BJ (cell line): ENCODE results near the gene COX7A1. TPM values are rescaled to one million over a fixed set of nuclear protein-coding genes. Genes with fewer than 3 reads are reported as not detected.

ENCODE experiments used
- CTCF ChIA-PET: fragments of 350-600 bp; formaldehyde crosslinking; extraction: SDS; loops from one replicate; lab custom pipeline; 2021; ENCODE audit warnings: antibody characterized with exemption, inconsistent platforms; lab: Yijun Ruan, JAX
- POLR2A ChIA-PET: fragments of 300-600 bp; sonication (Branson Sonifier 250); formaldehyde crosslinking; extraction: SDS; loops from one replicate; lab custom pipeline; 2021; ENCODE audit warnings: antibody characterized with exemption; lab: Charles Lee
- DNase-seq: peaks from one replicate; pipeline ENCODE4 v3.0.0-alpha.2; 2011; ENCODE audit warnings: low read depth
- H3K27me3 ChIP-seq: 2 replicates; pipeline ENCODE4 v1.6.0; 2011; ENCODE audit warnings: low read length; ENCODE audit not compliant: control insufficient read depth, insufficient read depth
- H3K36me3 ChIP-seq: 2 replicates; pipeline ENCODE4 v1.5.1; 2011; ENCODE audit warnings: low read length; ENCODE audit not compliant: control insufficient read depth, insufficient read depth
- H3K4me3 ChIP-seq: 2 replicates; pipeline ENCODE4 v1.5.1; 2011; ENCODE audit warnings: low read depth, mild to moderate bottlenecking, control low read depth, low read length
- CTCF ChIP-seq: IDR thresholded peaks from 2 replicates; pipeline ENCODE4 v1.5.1; 2011; ENCODE audit warnings: low read depth, mild to moderate bottlenecking, control low read depth, inconsistent platforms, low read length, moderate library complexity; ENCODE audit not compliant: insufficient read depth
- polyA plus RNA-seq: library from polyadenylated mRNA; depleted of rRNA; stranded (reverse); fragments of >200 nt; gene quantifications from 2 replicates; pipeline ENCODE4 v1.2.3, GENCODE V29; 2011

Gene COX7A1
- polyA plus RNA-seq, 1 experiment, result 569 TPM

GRCh38 chr19:36106991-36107390 is 45.3 kb downstream of the COX7A1 start:
- H3K27me3 ChIP-seq, result no peaks in the 10 kb centered on the region
- no peak for DNase-seq
- no peak for TF ChIP-seq CTCF
- no peak overlapping the region for H3K4me3 ChIP-seq
- peaks cover 8% of the 10 kb centered on the region for H3K36me3 ChIP-seq
- ChIA-PET CTCF (interaction anchor here (0.7 kb wide), 1 partner anchor 107 kb away, joined by 3 read pairs; no protein-coding TSS in a partner anchor), POLR2A (no interaction called here)

GRCh38 chr19:36106441-36106840 is 45.8 kb downstream of the COX7A1 start:
- CTCF ChIA-PET, result interaction anchor here (0.7 kb wide), 1 partner anchor 107 kb away, joined by 3 read pairs; no protein-coding TSS in a partner anchor
- POLR2A ChIA-PET, result no interaction called here
- H3K36me3 ChIP-seq, result peaks cover 8% of the 10 kb centered on the region
- DNase-seq, result no peak
- H3K4me3 ChIP-seq, result no peak overlapping the region
- no peak for TF ChIP-seq CTCF
- H3K27me3 ChIP-seq, result no peaks in the 10 kb centered on the region

DNA sequence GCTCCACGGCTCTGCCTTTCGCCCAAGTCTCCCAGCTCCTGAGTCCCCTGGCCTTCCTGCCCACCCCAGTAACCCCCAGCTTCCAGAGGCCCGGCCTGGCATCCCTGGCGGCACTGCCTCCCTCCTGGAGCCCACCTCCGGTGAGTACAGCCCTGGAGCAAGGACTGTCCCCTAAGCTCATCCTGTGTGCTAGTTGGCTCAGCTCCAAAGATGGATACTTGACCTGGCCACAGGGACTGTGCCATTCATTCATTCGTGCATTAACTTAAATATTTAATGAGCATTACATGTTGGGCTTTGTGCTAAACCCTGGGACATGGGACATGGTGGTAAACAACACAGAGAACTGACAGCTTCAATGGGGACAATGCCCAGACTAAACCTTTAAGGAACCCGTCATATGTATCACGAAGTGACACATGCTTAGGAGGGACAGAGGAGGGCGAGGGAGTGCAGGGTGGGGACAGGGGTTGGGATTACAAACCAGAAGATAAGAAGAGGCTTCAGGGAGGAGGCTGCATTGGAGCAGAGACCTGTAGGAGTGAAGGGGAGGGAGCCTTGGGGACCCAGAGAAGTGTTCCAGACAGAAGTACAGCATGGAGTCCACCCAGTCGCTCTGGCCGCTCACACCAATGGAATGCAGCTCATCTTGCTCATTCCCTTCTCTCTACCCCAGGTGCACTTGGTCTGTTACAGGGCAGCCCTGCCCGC is 48.2 kb downstream of the COX7A1 start:
- TF ChIP-seq CTCF, result no peak
- H3K4me3 ChIP-seq, result no peak overlapping the region
- CTCF ChIA-PET, result interaction anchor here (0.6 to 1.5 kb wide), 2 partner anchors 9 to 70 kb away, joined by 3 read pairs; no protein-coding TSS in a partner anchor
- DNase-seq, result no peak
- H3K27me3 ChIP-seq, result no peaks in the 10 kb centered on the region
- POLR2A ChIA-PET, result no interaction called here
- peaks cover 5% of the 10 kb centered on the region for H3K36me3 ChIP-seq

DNA sequence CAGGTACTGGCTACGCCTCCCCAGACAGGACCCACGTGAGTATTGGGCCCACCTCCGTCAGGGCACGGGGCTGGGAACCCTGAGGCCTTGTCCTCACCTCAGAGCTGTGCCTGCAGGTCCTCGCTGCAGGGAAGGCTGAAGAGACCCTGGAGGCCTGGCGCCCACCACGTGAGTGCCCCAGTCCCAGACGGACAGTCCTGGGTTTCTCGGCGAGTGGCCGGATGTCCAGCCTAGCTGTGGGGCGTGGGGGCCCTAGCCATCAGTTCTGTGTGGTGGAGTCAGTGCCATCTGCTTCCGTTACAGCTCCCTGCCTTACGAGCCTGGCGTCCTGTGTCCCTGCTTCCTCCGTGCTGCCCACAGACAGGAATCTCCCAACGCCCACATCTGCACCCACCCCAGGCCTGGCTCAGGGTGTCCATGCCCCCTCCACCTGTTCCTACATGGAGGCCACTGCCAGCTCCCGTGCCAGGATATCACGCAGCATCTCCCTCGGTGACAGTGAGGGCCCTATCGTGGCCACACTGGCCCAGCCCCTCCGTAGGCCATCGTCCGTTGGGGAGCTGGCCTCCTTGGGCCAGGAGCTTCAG is 49.1 kb downstream of the COX7A1 start:
- ChIA-PET POLR2A (no interaction called here), CTCF (interaction anchor here (1.5 kb wide), 1 partner anchor 8 kb away, joined by 3 read pairs; no protein-coding TSS in a partner anchor)
- H3K27me3 ChIP-seq, result no peaks in the 10 kb centered on the region

More for the DNA sequence above, 49.1 kb downstream of the COX7A1 start:
- H3K4me3 ChIP-seq, result no peak overlapping the region
- DNase-seq, result no peak
- TF ChIP-seq CTCF, result no peak
- peaks cover 5% of the 10 kb centered on the region for H3K36me3 ChIP-seq
